GM21447 (cell line): ENCODE results near the gene CASZ1.

Experiments
- ATAC-seq: cut with Tn5 transposase; IDR thresholded peaks from one replicate; pipeline ENCODE4 v1.9.1; 2021; ENCODE audit not compliant: unreplicated experiment

The CASZ1 gene

DNA sequence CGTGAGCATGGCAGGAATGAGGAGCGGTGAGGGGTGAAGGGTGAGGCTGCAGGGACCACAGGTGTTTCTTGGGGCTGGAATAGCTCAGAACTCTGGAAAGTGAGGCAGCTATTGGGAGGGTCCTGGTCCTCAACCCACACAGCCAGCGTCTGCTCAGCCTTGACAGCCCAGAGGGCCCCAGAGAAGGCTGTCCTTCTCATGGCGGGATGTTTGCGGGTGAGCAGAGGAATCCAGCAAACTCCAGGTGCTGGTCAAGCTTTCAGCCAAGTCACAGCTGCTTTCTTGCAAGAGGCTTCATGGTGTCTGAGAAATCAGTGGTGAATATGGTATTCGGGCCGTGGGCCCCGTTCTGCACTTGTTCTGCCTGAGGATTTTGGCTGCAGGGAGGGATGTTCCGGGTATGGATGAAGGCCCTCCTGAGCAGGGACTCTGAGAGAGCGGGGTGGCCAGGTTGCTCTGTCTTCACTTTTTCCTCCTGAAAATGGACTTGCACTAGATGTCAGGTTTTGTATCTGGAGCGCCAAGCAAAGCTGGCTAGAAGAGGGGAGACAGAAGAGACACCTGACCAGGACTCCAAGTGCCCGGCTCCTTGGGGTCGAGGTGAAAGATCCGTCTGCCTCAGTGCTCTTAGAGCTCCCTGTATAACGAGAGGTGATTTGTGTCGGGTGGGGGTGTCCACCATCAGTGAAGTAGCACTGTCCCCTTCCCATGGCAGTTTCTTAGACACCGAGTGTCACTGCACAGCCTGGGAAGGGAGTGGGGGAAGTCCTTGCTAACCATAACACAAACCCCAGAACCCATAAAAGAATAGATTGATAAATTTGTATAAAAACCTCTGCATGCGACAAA, 181.8 kb downstream of the CASZ1 start:
- no peak for ATAC-seq

DNA sequence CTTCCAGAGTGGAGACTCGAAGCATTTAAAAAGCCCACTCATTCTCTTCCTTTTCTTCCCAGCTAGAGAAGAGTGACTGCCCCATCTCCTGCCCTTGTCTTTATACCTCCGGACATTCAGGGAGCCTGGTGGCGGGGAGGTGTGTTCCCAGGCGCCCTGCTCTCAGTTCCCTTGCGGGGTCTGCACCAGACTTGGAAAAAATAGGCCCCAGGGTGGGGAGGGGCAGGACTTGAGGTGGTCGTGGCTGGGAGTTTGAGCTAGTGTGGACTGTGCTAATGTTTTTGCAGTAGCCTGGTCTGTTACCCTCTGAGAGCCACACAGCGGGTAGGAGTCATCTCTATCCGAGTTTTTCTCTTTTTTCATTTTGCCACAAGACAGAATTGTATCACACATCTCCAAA, 182.6 kb downstream of the CASZ1 start:
- no peak for ATAC-seq

- no peak for ATAC-seq
Observed at GRCh38 chr1:10613340-10613739, 183.1 kb downstream of the CASZ1 start.

- no peak for ATAC-seq
Observed at GRCh38 chr1:10612436-10613160, 183.8 kb downstream of the CASZ1 start.

- no peak for ATAC-seq
Observed at GRCh38 chr1:10610901-10611600, 185.4 kb downstream of the CASZ1 start.

DNA sequence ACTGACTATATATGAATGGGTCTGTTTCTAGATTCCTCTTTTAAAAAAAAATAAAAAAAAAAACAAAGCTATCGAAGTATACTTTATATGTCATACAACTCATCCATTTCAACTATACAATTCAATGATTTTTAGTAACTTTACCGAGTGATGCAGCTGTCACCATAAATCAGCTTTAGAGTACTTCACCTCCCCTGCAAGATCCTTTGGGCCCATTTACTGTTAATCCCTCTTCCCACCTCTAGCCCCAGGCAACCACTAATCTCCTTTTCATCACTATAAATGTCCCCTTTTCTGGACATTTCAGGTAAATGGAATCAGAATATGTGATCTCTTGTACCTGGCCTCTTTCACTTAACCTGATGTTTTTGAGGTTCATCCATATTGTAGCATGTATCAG, 187.8 kb downstream of the CASZ1 start:
- no peak for ATAC-seq

- no peak for ATAC-seq
Observed at GRCh38 chr1:10607228-10607627, 189.2 kb downstream of the CASZ1 start.

DNA sequence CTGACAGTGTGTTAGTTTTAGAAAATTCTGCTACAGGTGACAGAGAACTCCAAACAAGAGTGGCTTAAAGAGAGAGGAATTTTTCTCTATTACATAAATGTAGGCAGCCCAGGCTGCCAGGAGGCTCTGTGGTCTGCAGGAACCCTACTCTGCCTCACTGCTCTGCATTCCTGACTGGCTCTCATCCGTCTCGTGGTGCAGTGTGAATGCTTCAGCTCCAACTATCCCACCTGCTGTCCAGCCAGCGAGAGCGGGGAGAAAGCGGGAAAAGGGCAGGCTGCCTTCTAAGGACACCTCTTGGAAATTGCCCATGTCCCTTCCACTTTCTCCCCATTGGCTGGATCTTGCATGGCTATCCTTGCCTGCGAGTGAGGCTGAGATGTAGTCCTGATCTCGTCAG, 190.4 kb downstream of the CASZ1 start:
- no peak for ATAC-seq

DNA sequence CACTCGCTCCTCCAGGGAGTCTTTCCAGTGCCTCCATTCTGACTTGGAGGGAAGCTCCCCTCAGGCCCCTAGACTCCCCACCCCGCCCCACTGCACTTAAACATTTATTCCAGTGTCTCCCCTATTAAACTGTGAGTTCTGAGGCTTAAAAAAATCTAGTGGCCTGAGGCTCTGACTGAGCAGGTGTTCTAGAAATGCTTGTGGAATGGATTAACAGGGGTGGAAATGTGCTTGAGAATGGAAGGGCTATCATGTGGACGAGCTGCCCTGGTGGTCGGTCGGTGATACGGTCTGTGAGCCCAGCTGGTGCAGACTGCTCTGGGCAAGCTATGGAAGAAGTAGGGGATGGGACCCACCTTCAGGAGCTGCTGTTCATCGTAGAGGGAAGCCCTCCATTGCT, 191.5 kb downstream of the CASZ1 start:
- ATAC-seq, result no peak

DNA sequence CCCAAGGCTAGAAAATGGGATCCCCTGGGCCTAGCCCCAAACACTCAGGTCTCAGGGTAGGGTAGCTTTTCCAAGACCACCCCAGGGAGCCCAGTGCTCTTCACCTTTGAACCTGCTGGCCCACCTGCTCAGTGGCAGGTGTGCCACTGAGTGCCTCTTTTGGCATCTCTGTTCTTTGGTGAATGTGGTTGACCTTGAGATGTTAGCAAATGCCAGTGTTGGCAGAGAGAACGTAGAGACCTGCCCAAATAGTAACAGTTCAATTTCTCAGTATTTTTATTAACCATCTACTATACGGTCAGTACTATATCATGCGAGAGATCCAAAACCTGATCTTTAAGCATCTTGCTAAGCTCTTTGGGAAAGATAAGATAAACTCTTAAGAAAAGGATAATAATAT, 193.5 kb downstream of the CASZ1 start:
- no peak for ATAC-seq

GRCh38 chr1:10601342-10602070, 194.9 kb downstream of the CASZ1 start:
- ATAC-seq, result no peak

GRCh38 chr1:10599194-10599861, 197.1 kb downstream of the CASZ1 start:
- no peak for ATAC-seq

DNA sequence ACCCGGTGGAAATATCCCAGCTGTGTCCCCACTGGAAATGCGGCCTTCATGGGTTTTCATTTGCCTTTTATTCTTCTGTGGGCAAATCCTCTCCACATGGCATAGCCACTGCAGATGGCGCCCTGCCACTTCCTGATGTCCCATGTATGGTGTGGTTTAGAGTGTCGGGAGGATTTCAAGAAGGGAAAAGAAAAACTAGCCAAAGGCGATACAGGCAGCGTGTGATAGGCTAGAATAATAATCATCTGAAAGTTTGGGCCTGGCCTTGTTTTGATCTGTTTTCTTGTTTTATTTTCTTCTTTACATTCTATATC, 198.1 kb downstream of the CASZ1 start:
- no peak for ATAC-seq

DNA sequence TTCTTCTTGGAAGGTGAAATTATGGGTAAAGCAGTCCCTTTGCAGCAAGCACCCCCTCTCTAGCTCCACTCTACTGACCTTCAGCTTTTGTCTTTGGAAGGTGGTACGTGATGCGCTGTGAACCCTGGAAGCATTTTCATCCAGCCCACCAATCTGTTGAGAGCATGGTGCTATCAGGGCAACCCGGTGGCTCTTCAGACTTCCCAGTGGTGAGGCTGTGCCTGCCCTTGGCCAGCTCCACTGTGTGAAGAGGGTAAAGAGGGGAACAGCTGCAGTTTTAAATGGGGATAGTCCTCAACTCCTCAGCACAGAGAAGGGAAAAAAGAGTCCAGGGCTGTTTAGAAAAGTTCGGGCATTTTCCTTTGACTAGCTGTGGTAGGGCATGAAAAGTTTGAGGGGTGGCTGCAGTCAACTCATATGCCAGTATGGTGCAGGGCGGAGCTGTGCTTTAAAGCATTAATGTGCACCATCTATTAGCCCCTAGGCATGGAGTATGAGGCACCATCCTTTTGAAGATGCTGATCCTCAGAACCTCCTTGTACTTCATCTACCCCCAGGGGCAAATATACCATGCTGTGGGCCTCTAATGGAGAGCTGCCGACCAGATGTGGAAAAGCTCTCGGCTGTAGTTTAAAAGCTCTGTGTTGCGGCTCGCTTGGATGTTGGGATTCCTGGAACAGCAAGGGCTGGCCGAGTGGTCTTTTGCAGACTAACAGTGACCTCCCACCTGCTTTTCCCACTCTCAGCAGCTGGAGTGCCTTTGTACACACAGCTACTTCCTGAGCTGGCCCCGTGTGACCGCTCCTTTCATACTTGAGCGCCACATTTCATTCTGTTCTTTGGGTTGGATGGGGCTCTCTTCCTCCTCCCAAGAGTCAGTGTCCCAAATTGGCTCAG, 198.7 kb downstream of the CASZ1 start:
- no peak for ATAC-seq

DNA sequence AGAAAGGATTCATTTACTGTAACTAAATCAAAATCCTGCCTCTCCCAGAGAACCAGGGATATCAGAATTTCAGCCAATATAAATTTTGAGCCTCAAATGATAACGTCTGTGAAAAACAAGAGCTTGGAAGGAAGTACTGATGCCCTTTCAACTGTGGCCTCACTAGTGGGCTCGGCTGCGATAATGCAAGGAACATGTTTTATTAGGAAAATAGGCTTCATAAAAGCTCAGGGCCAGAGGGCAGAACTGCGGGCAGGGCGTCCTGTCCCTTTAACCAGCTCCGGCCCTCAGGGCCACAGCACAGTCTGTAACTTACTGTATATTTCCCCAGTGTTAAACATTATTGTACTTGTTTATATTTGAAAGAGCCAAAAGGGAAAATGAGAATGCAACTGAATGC, 199.7 kb downstream of the CASZ1 start:
- no peak for ATAC-seq

GRCh38 chr1:10594595-10595223, 201.7 kb downstream of the CASZ1 start:
- ATAC-seq, result no peak

DNA sequence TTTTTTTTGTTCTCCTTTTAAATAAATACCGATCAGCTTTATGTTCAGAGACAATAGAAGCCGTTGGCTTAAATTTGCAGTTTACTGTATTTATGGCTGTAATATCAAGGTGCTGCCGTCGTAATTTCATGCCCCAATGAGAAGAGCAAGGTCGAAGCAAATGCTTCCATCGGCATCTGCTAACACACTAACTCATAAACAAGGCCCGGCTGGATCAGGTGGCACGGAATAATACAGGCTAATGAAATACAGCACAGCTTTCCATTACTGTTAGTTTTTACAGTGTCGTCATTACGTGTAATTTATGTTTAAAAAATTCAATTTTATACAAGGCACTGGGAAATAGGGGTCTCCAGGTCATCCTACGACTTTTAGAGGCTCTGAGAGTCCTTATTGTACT, 202.7 kb downstream of the CASZ1 start:
- no peak for ATAC-seq

- no peak for ATAC-seq
Observed at GRCh38 chr1:10592373-10592772, 204.1 kb downstream of the CASZ1 start.

- ATAC-seq, result no peak
Observed at GRCh38 chr1:10591010-10591409, 205.4 kb downstream of the CASZ1 start.
